NCI-H128 (cell line): Measurements from ENCODE around the gene DHX58.
A peak's percentile ranks its signal among the peaks of the same experiment; 100 is the strongest.
"Not testable (repeated sequence)": the region's sequence is repeated elsewhere in the genome, so short reads cannot be mapped to it uniquely, and the experiment has no call there.

Experiments used
- DNase-seq: peaks from one replicate; lab custom pipeline; 2025; ENCODE audit not compliant: unreplicated experiment; lab: John Stamatoyannopoulos, UW

Gene DHX58

GRCh38 chr17:42112552-42113176, at the start of gene DHX58:
DHX58 (minus strand) TSS chr17:42112714; CDS start chr17:42111892, 822 bp downstream.
- DNase-seq = no peak

GRCh38 chr17:42160531-42160910, 48.0 kb upstream of the DHX58 start:
- no peak for DNase-seq

- no peak for DNase-seq
These were observed 47.4 kb upstream of the DHX58 start for GRCh38 chr17:42159796-42160530.

GRCh38 chr17:42155614-42156045, 43.1 kb upstream of the DHX58 start:
- DNase-seq = no peak

- no peak for DNase-seq
These were observed 41.6 kb upstream of the DHX58 start for GRCh38 chr17:42153919-42154742.

GRCh38 chr17:42146911-42147607, 34.5 kb upstream of the DHX58 start:
- no peak for DNase-seq

GRCh38 chr17:42143138-42143537, 30.6 kb upstream of the DHX58 start:
- DNase-seq = not testable (repeated sequence)

GRCh38 chr17:42142371-42142896, 29.9 kb upstream of the DHX58 start:
- DNase-seq = no peak

- no peak for DNase-seq
These were observed 28.9 kb upstream of the DHX58 start for GRCh38 chr17:42141382-42141781.

- DNase-seq = not testable (repeated sequence)
These were observed 28.2 kb upstream of the DHX58 start for GRCh38 chr17:42140690-42141089.

- no peak for DNase-seq
These were observed 26.4 kb upstream of the DHX58 start for GRCh38 chr17:42138749-42139492.

GRCh38 chr17:42136654-42137051, 24.1 kb upstream of the DHX58 start:
- DNase-seq = no peak

- DNase-seq = no peak
These were observed 23.4 kb upstream of the DHX58 start for GRCh38 chr17:42135664-42136653.

- no peak for DNase-seq
These were observed 22.6 kb upstream of the DHX58 start for GRCh38 chr17:42135151-42135550.

GRCh38 chr17:42133461-42134041, 21.0 kb upstream of the DHX58 start:
- peak; percentile 53 for DNase-seq

GRCh38 chr17:42132941-42133340, 20.4 kb upstream of the DHX58 start:
- no peak for DNase-seq

- DNase-seq = no peak
These were observed 19.5 kb upstream of the DHX58 start for GRCh38 chr17:42131981-42132432.

GRCh38 chr17:42131232-42131631, 18.7 kb upstream of the DHX58 start:
- no peak for DNase-seq
